ENCODE measurements around the gene ADPRS. TPM values are rescaled to one million over a fixed set of nuclear protein-coding genes. Genes with fewer than 3 reads are reported as not detected.

ADPRS gene
- total and polyA plus RNA-seq, 2 experiments from 2014 or later, result 22.6 to 46.6 TPM

DNA sequence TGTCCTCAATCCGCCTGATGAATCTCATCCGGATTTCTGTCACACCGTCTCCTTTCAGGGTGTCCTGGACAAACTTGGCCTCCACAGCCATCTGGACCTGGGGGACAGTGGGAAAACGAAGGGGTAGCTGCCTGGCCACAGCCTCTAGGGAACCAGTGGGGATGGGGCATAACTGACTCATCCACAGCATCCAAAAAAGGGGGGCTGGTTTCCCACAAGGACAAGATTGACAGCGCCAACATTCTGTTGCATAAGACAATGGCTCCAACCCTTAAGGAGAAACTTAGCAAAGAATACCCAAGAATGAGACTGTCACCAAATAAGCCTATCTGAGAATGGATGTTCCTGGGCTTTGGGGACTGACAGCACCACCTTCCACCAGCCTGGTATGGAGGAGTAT lies 48.5 kb downstream of the ADPRS start (continued):
- TF ChIP-seq ZNF462 (CRISPR knock-in tag; IDR thresholded peaks at IDR 0.05), result no peak
- TF ChIP-seq EZH2 (IDR thresholded peaks at IDR 0.05; ENCODE audit: low read depth, unreplicated experiment), result no peak
- TF ChIP-seq ZNF331 (CRISPR knock-in tag; IDR thresholded peaks at IDR 0.05; ENCODE audit: low read depth), result no peak
- TF ChIP-seq, protein P1, sequence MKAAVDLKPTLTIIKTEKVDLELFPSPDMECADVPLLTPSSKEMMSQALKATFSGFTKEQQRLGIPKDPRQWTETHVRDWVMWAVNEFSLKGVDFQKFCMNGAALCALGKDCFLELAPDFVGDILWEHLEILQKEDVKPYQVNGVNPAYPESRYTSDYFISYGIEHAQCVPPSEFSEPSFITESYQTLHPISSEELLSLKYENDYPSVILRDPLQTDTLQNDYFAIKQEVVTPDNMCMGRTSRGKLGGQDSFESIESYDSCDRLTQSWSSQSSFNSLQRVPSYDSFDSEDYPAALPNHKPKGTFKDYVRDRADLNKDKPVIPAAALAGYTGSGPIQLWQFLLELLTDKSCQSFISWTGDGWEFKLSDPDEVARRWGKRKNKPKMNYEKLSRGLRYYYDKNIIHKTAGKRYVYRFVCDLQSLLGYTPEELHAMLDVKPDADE (IDR thresholded peaks at IDR 0.05), result no peak

GRCh38 chr1:36137776-36138175 lies 49.1 kb downstream of the ADPRS start:
- Mint-ChIP-seq H3K4me3 (no peak overlapping the region), H3K27me3 (ENCODE audit: insufficient read depth, low read depth, poor library complexity) (peaks cover 4% of the 10 kb centered on the region), H3K36me3 (ENCODE audit: low read depth) (peaks cover 3% of the 10 kb centered on the region; the same call in 1 of the 3 replicates), H3K9me3 (no peaks in the 10 kb centered on the region), H3K27ac (no peak overlapping the region), H3K4me1 (peaks cover 13% of the 10 kb centered on the region; the same call in 2 of the 3 replicates)
- Histone ChIP-seq H3K79me2 (replicated peaks; ENCODE audit: insufficient read depth) (peaks cover 9% of the 10 kb centered on the region; the same call in 1 of the 2 replicates), H3F3A (replicated peaks; ENCODE audit: low read depth) (peaks cover 6% of the 10 kb centered on the region; the same call in 1 of the 2 replicates), H4K20me1 (replicated peaks; ENCODE audit: insufficient read depth) (peaks cover 5% of the 10 kb centered on the region; the same call in 1 of the 2 replicates), H3K4me2 (no peak overlapping the region), H3K4me1 (ENCODE audit: insufficient read depth) (peaks cover 3% of the 10 kb centered on the region), H2AFZ (no peak overlapping the region), H3K9me2 (ENCODE audit: insufficient read depth) (no peaks in the 10 kb centered on the region), H3K27ac (ENCODE audit: low read depth) (no peak overlapping the region), H3K27me3 (ENCODE audit: insufficient read depth) (no peaks in the 10 kb centered on the region), H3K4me3 (no peak overlapping the region), H3K36me3 (ENCODE audit: insufficient read depth) (no peaks in the 10 kb centered on the region)
- ATAC-seq (no peak), DNase-seq (ENCODE audit: low spot score) (no peak)
- TF ChIP-seq ZNF462 (CRISPR knock-in tag; IDR thresholded peaks at IDR 0.05), result no peak
- no peak for TF ChIP-seq JUNB (IDR thresholded peaks at IDR 0.05; ENCODE audit: unreplicated experiment)

All from GM23338 (cell line).